HG02678 (cell line): Measurements from ENCODE around the gene XPO6.

Experiments
- ATAC-seq: cut with Tn5 transposase; IDR thresholded peaks from one replicate; pipeline ENCODE4 v1.9.1; 2021; ENCODE audit warnings: mild to moderate bottlenecking, moderate library complexity; ENCODE audit not compliant: unreplicated experiment

Gene XPO6

GRCh38 chr16:28096983-28097899 is 114.5 kb downstream of the XPO6 start:
- no peak for ATAC-seq

GRCh38 chr16:28093385-28093725 is 118.4 kb downstream of the XPO6 start:
- ATAC-seq: no peak

DNA sequence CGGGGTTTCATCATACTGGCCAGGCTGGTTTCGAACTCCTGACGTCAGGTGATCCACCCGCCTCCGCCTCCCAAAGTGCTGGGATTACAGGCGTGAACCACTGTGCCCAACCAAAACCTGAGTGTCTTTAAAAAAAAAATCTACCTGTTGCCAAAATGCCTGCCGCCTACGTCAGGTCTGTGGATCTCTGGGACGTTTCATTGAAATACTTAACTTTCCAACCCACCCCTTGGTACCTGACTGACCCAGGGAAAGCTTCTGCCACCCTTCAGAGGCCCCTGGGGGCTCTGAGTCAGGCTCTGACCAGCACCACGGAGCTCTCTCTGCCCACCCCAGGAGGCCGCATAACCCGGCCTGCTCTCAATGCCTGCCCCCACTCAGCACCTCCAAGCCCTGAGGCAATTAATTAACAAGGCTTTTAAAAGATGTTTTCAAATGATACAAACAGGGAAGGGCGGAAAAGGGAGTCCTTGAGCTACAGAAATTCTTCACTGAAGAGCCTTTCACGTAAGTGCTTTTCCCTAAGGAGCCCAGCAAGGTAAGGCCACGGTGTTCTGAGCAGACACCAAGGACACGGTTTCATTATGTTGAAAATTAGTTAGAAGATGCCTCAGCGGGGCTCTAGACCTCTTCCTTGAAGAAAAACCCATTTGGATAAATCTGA is 118.9 kb downstream of the XPO6 start:
- no peak for ATAC-seq

DNA sequence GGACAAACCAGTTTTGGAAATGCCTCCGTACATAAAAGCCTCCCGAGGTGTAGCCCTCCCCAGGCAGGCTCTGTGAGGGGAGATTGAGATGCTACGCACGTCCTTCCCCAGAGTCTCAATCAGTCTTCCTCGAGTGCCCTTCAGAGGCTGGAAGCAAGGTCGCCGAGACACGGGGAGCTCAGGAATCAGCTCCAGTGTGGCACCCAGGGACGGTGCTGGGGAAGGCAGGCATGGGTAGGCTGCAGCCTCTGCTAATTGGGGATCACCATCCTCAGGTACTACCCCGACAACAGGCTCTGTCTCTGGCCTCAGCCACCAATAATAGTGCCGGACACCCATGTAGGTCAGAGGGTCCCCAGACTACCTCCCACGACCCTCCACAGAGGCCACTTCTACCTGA is 120.1 kb downstream of the XPO6 start:
- ATAC-seq: no peak

GRCh38 chr16:28090646-28091377 is 121.0 kb downstream of the XPO6 start:
- ATAC-seq: no peak

DNA sequence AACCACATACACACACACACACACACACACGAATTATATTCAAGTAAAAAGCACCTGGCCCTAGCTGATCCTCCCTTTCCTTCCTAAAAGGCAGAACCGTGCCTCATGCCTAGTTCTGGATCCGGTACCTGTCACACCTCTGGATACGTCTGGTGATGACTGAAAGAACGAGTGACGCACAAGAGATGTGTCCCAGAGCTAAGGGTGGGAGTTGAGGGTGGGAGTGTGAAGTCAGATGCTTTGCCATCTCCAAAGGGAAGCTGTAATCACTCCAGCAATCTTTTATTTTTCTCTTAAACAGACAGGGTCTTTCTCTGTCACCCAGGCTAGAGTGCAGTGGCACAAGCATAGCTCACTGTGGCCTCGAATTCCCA is 121.8 kb downstream of the XPO6 start:
- ATAC-seq: no peak

GRCh38 chr16:28089205-28089991 is 122.4 kb downstream of the XPO6 start:
- no peak for ATAC-seq

DNA sequence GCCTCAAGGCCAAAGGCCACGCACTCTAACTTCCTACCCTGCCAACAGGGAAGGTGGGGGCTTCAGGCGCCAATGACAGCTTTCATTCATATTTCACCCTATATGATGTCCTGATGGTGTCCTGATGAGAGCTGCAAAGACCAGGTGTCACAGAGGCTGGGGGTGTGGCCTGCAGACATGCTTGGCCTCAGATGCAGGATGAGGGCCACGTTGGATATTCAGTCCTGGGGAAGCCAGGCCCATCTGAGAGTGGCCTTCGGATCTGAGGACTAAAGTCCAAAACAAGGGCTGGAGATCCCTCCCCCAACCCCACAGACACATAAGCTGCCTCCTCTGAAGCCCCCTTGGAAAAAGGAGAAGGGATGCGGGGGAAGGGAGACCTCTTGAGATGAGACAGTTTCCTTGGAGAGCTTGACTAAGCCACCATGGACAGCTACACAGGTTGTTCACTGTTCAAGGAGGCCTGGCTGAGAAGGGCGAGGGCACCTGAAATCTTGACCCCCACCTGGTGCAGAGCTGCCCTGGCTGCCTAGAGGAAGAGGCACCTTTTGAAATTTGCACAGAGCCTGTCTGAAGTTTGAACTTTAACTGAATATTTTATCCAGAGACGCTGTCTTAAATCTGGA is 124.0 kb downstream of the XPO6 start:
- no peak for ATAC-seq

GRCh38 chr16:28087140-28087660 is 124.6 kb downstream of the XPO6 start:
- ATAC-seq: no peak

GRCh38 chr16:28086186-28087139 is 125.3 kb downstream of the XPO6 start:
- ATAC-seq: no peak

- no peak for ATAC-seq
Observed at GRCh38 chr16:28085389-28086171, 126.2 kb downstream of the XPO6 start.

DNA sequence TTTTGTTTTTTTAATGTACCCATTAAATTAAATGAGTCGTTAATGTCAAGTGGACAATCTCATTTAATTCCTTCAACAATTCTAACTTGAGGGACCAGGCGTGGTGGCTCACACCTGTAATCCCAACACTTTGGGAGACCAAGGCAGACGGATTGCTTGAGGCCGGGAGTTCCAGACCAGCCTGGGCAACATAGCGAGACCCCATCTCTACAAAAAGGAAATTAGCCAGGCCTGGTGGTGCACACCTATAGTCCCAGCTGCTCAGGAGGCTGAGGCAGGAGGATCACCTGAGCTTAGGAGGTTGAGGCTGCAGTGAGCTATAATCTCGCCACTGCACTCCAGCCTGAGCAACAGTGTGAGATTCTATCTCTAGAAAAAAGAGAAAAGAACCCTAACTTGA is 127.6 kb downstream of the XPO6 start:
- no peak for ATAC-seq

DNA sequence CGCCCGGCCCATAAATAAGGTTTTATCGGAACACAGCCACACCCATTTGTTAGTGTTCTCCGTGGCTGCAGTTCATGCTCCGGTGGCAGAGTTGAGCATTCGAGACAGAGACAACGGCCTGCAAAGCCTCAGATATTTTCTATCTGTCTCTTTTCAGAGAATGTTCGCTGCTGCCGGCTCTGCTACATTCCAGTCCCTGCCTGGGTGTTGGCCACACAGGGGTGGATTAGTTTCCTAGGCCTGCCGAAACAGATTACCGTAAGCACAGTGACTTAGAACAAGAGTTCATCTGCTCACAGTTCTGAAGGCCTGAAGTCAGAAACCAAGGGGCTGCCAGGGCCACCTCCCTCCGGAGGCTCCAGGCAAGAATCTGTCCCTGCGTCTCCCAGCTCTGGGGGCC is 129.1 kb downstream of the XPO6 start:
- ATAC-seq: no peak

DNA sequence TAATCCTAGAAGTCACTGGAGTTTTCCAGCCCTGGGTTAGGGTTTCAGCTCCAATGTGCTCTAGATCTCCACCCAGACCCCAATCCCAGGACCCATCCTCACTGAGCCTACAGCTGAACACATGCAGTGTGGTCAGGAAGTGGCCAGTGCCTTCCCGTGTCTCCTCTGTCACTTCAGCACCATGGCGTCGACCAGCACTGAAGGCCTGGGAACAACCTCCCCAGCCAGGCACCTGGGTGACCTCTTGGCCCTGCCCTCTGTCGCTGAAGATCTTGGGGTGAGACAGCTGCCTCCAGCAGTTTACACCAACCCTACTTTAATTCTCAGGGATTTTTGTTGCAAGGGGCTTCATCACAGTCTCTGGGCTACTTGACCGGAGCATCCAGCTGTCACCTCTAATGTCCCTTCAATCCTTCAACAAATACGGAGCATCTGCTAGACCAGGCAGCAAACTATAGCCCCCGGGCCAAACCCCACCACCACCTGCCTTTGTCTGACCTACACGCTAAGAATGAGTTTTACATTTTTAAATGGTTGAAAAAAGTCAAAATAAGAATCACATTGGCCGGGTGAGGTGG is 130.3 kb downstream of the XPO6 start:
- ATAC-seq: no peak

- ATAC-seq: no peak
Observed at GRCh38 chr16:28078261-28078660, 133.5 kb downstream of the XPO6 start.

- ATAC-seq: no peak
Observed at GRCh38 chr16:28073836-28074235, 137.9 kb downstream of the XPO6 start.

DNA sequence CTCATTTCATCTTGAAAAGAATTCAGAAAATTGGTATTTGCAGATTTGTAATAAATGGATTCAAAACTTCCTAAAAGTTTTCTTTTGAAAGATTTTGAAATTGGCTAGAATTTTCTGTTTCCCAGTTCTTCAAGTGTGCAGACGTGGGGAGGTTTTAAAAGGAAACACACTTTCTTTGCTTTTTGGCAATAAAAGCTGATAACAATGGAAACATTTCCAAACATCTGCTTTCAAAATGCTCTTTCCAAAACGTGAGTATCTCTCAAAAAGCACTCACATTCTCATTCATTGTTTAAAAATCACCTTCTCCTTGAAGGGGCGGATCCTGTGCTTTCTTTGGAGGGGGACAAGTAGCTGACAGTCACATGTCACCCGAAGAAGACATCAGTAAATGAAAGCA is 139.7 kb downstream of the XPO6 start:
- no peak for ATAC-seq
